Activated CD4-positive, alpha-beta T cell treated with anti-CD3 and anti-CD28 coated beads, Interleukin-2, amount 50 U/mL, for 1 hour (primary cell): Measurements from ENCODE around the gene TCF4.
"Not testable (repeated sequence)": the region's sequence is repeated elsewhere in the genome, so short reads cannot be mapped to it uniquely, and the experiment has no call there.

Experiments used
- DNase-seq: peaks from one replicate; pipeline ENCODE4 v3.0.0-alpha.2; 2020

TCF4 gene

DNA sequence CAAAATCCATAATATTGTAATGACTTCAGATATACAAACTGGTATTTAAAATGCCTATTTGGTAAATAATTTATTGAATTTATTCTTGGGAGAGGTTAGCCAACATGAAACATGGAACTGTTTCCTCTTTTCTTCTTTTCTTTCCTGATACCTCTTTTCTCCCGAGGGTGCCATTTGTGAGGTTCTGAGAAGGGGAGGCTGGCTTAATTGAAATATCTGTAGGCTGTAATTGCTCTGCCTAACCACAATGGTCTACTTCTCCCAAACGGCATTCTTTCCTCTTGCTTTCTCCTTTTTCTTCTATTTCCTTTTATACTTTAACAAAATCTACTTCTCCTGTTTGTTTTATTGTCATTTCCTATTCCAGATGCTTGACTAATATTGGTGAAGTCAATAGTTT is 114.9 kb downstream of the TCF4 start:
- DNase-seq: no peak

DNA sequence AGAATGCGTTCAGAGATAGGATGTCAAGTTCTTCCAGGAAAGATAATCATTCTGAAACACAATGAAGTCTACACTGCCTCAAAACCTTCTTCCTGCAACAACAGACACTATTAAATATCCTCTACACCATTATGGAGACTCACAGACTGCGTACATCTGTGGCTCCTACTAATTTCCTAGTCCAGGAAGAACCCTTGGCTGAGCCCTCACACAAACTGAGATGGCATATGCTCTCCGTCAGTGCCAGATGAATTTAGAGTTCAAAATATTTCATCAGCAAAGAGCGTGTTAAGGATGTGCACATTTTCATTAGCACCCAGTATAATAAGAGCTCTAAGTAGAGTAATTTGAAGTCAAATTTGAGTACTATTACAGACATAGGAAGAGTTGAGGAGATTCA is 117.2 kb downstream of the TCF4 start:
- DNase-seq: no peak

GRCh38 chr18:55469134-55469533 is 118.9 kb downstream of the TCF4 start:
- DNase-seq: not testable (repeated sequence)

- DNase-seq: no peak
Observed at GRCh38 chr18:55466789-55467188, 121.2 kb downstream of the TCF4 start.

GRCh38 chr18:55465313-55465712 is 122.7 kb downstream of the TCF4 start:
- no peak for DNase-seq

DNA sequence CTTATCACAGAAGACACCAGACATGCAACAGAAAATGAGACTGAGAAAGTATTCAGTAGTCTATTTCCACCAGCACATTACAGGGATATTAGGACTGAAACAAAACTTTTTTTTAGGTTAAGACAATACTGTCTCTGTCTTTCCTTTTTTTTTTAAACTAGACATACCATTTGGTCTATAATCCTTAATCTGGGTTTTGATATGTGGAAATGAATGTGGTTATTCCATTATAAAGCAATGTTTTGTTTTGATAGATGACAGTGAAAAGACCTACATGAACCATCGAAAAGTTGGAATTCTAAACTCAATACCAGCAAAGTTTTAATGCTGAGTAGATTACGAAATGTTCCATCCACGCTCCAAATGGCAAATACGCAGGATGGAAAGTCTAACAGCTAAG is 123.4 kb downstream of the TCF4 start:
- DNase-seq: no peak

DNA sequence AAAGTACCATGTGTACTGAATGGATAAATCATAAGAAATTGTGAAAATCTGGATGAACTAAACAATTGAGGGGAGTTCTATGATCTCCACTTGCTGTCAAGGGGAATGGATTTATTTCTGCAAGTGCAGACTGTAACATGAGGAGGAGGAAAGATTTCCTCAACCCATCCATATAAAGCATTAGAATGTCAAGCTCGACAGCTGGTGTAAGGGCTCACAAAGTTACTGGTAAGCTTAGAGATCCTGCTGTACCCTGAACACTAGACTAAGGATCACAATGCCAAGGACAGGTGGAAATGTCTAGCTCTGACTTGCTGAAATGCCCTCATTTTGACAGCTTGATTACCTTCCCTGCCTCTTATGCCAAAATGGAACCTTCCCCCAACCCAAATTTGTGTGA is 125.3 kb downstream of the TCF4 start:
- DNase-seq: no peak

- DNase-seq: no peak
Observed at GRCh38 chr18:55461848-55462247, 126.1 kb downstream of the TCF4 start.

GRCh38 chr18:55458456-55459203 is 129.4 kb downstream of the TCF4 start:
- DNase-seq: no peak

- DNase-seq: no peak
Observed at GRCh38 chr18:55457028-55457427, 131.0 kb downstream of the TCF4 start.

DNA sequence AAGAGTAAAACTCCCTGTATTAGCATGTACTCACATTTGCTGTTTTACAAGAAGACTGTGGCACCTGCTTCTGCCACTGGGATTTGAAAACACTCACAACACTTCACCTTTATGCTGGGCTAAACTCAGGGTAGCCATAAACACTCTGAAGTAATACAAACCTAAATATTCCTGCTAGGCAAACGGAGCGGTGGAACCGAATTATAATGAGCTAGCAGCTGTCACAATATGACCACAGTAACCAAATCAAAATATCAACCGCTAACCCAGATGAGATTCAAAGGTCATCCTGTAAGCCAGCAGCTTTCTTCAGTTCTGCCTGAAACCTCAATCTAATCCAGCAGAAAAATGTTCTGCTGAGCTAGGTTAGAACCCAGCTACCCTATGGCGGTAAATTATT is 132.1 kb downstream of the TCF4 start:
- no peak for DNase-seq

- no peak for DNase-seq
Observed at GRCh38 chr18:55453186-55453585, 134.8 kb downstream of the TCF4 start.

GRCh38 chr18:55452123-55452611 is 135.8 kb downstream of the TCF4 start:
- DNase-seq: no peak

- no peak for DNase-seq
Observed at GRCh38 chr18:55449412-55450140, 138.4 kb downstream of the TCF4 start.

GRCh38 chr18:55448420-55448819 is 139.6 kb downstream of the TCF4 start:
- DNase-seq: no peak

DNA sequence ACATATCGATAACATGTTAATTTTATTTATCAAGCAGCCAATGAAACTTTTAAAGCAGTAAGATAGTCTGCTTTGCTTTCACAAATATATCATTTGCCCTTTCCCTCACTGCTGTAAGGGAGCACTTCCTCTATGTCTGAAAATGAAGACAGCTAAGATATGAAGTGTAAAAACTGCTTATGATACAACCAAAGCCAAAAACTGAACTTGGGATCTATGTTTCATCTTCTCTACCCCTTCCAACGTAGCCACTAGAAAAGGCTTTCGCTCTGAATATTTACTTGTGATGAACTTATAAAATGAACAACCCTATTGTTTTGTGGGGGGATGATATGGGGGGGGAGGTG is 140.3 kb downstream of the TCF4 start:
- no peak for DNase-seq

DNA sequence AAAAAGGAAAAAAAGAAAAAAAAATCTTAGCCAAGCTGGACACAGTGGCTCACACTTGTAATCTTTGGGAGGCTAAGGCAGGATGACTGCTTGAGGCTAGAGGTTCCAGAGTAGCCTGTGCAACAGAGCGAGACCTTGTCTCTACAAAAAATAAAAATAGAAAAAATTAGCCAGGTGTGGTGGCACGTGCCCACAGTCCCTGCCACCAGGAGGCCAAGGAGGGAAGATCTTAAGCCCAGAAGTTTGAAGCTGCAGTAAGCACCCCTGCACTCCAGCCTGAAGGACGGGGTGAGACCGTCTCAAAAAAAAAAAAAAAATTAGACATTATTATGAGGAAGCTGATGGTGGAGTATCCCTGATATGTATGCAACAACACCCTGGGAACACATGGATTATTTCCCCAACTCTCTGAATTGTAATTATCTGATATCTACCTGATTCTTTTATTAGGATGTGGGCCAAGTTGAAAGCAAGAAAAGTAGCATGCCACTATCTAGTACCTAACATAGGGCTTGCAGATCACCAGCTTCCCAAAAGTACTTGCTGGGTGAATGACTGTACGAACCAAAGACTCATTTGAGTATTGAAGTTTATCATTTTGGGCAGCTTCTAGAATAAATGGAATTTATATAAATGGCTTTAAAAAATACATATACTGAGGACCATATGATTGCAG is 140.9 kb downstream of the TCF4 start:
- no peak for DNase-seq

DNA sequence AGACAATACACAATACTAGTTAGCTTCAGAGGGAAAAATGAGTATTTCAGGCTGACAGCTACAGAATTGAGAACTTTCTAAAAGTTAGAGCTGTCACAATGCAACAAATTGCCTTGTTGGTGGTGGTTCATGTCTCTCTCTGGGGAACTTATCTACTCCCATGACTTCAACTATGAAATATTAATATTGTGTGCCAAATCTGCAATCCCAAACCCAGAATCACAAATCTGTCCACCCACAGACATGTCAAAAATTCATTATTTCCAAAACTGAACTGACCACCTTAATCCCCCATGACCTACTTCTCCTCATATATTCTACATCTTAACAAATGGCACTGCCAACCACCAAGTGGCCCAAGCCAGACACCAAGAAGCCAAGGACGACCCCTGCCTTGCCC is 143.5 kb downstream of the TCF4 start:
- no peak for DNase-seq

DNA sequence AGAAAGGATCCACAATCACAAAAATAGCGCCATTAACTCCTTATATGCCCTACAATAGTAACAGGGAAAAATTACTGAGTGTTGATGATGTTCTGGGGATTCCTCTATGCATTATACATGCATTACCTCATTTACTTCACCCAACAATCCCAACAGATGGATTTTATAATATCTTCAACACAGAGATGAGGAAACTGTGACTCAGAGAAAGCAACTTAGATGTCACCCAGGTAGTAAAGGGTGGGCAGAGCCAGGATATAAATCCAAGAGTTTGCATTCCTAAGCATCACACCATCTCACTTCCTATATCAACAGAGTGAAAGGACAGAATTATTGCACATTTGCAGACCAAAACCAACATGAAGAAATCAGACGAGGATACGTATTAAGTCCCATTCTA is 144.2 kb downstream of the TCF4 start:
- no peak for DNase-seq

DNA sequence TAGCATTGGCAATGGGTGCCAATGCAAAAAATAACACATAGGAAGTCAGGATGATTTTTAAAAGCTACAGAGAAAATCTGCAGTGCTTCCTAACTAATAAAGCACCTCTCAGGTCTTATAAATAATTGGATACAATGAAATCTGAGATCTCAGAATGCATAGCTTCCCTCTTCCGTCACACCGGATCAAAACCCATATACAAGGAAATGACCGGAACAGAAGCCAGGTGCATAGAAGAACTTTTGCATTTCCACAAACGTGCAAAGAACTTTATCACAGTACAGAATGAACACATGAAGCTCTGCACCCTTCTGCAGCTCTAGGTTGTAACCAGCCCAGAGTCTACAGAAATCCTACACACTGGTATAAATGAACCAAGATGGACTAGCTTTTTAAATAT is 145.4 kb downstream of the TCF4 start:
- no peak for DNase-seq

DNA sequence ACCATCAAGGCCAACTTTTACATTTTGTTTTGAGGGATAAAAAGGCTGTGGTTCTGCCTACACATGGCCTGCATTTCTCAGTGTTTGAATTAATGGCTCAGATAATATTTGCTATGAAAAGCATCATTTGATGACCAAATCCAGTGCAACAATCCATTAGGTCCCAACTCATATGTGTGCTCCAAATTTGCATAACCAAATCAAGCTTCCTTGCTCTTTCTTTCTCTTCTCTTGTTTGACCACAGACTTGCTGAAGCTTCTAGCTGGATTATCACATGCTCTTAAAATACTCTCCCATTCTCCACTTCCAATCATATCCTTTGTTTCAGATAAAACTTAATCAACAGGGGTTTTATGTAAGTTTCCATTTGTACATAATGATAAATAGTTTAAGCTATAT is 147.0 kb downstream of the TCF4 start:
- no peak for DNase-seq

GRCh38 chr18:55439056-55439455 is 148.9 kb downstream of the TCF4 start:
- DNase-seq: no peak

DNA sequence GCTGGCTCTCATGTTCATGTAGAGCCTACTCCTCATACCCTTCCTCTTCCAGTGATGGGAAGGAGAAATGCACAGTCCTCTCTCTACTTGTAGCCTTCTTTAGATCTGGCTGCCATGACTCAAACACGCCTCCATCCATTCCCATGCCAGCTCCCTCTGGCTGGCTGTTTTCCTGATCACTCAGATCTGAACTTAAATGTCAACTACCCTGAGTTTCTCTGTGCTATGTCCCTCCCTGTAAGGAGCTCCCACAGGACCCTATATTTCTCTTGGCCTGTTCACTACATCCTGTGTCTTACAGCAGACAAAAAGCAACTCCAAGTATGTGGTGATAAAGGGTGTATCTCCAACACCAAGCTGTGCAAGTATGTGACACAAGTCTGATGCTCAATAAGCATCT is 152.4 kb downstream of the TCF4 start:
- DNase-seq: no peak

DNA sequence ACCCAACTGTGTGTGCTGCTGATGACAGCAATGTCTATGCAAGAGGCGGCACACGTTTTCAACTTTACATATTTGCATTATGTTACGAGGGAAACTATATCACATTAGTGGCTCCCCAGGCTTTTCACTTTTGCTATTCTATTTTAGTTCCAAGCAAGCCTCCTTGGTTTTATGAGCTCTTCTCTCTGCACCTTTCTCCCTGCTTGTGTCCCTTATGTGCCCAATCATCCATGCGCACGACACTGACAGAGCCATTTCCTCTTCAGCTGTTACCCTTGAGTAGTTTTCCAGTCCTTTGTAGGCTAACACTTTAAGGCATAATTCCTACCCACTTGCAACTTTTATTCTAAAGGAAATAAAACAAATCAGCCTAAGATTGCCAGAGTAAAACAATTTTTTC is 154.3 kb downstream of the TCF4 start:
- no peak for DNase-seq
